HG03521 (cell line): ENCODE results near the gene SPRR1B.
"Not testable (repeated sequence)": the region's sequence is repeated elsewhere in the genome, so short reads cannot be mapped to it uniquely, and the experiment has no call there.

ENCODE experiments used
- ATAC-seq: cut with Tn5 transposase; IDR thresholded peaks from one replicate; pipeline ENCODE4 v1.9.1; 2021; ENCODE audit warnings: mild to moderate bottlenecking, moderate library complexity; ENCODE audit not compliant: unreplicated experiment

The SPRR1B gene

GRCh38 chr1:153035211-153035610 lies 4.2 kb downstream of the SPRR1B start:
- ATAC-seq, result no peak

GRCh38 chr1:153040950-153041631 lies 10.1 kb downstream of the SPRR1B start, which contains the start of gene SPRR2D:
SPRR2D (minus strand) TSS chr1:153041120; CDS start chr1:153040346, 774 bp downstream.
- ATAC-seq, result no peak

- no peak for ATAC-seq
Measured at GRCh38 chr1:153049211-153049610, 18.2 kb downstream of the SPRR1B start.

- ATAC-seq, result not testable (repeated sequence)
Measured at GRCh38 chr1:153056111-153056510, 25.1 kb downstream of the SPRR1B start.

GRCh38 chr1:153057375-153057774 lies 26.4 kb downstream of the SPRR1B start, which contains the start of gene SPRR2A:
SPRR2A (minus strand) TSS chr1:153057512; CDS start chr1:153056735, 777 bp downstream.
- ATAC-seq, result no peak

- no peak for ATAC-seq
Measured at GRCh38 chr1:153058154-153058553, 27.2 kb downstream of the SPRR1B start.

- ATAC-seq, result no peak
Measured at GRCh38 chr1:153058826-153059784, 28.1 kb downstream of the SPRR1B start.

GRCh38 chr1:153070243-153070642 lies 39.2 kb downstream of the SPRR1B start:
- no peak for ATAC-seq

- ATAC-seq, result no peak
Measured at GRCh38 chr1:153071511-153071910, 40.5 kb downstream of the SPRR1B start, which contains the start of gene SPRR2B. SPRR2B (minus strand) TSS chr1:153071611; CDS start chr1:153070839, 772 bp downstream.

GRCh38 chr1:153072806-153073726 lies 42.1 kb downstream of the SPRR1B start:
- ATAC-seq, result no peak

- ATAC-seq, result no peak
Measured at GRCh38 chr1:153081736-153082135, 50.7 kb downstream of the SPRR1B start.
